H1 (cell line): ENCODE data around the gene GDNF. TPM values are rescaled to one million over a fixed set of nuclear protein-coding genes. Genes with fewer than 3 reads are reported as not detected.
A peak's percentile ranks its signal among the peaks of the same experiment; 100 is the strongest.

ENCODE experiments used
- polyA plus RNA-seq, 7 experiments: library from polyadenylated mRNA; depleted of rRNA in 3 of 7; stranded (reverse) in 5 of 7; unstranded in 2 of 7; fragments of >200 nt in 5 of 7; fragments of 200-250 nt in 2 of 7; gene quantifications; 1 replicate in 5 of 7; 2 replicates in 1 of 7; 4 replicates in 1 of 7; pipeline versions ENCODE4 v1.2.1 to v1.2.3, GENCODE V29; 2011 to 2013; ENCODE audit warnings: missing spikeins in 2 of 7, mixed read lengths in 2 of 7
- total RNA-seq: library from RNA; stranded (reverse); fragmentation: NEBNext Ultra II Directional; extraction: Animal tissue kit (Norgen Biotek cat#: 25700); gene quantifications from 2 replicates; pipeline ENCODE4 v1.2.1, GENCODE V29; 2021
- TF ChIP-seq, protein P1 (sequence below), 3 experiments: IDR thresholded peaks; 1 replicate in 2 of 3; 2 replicates in 1 of 3; pipeline versions ENCODE4 v1.5.1 to v1.6.1; 2011; ENCODE audit warnings: low read length in 3 of 3, mild to moderate bottlenecking in 3 of 3, inconsistent platforms in 2 of 3, low read depth in 1 of 3, moderate library complexity in 1 of 3; ENCODE audit not compliant: insufficient read depth in 1 of 3; ENCODE audit errors: control extremely low read depth in 1 of 3

GDNF gene
- total and polyA plus RNA-seq, 2 of the 8 experiments (the other 6 are each of a cell fraction or from before 2014, with no cell fraction given), result 0.15 to 2.0 TPM

DNA sequence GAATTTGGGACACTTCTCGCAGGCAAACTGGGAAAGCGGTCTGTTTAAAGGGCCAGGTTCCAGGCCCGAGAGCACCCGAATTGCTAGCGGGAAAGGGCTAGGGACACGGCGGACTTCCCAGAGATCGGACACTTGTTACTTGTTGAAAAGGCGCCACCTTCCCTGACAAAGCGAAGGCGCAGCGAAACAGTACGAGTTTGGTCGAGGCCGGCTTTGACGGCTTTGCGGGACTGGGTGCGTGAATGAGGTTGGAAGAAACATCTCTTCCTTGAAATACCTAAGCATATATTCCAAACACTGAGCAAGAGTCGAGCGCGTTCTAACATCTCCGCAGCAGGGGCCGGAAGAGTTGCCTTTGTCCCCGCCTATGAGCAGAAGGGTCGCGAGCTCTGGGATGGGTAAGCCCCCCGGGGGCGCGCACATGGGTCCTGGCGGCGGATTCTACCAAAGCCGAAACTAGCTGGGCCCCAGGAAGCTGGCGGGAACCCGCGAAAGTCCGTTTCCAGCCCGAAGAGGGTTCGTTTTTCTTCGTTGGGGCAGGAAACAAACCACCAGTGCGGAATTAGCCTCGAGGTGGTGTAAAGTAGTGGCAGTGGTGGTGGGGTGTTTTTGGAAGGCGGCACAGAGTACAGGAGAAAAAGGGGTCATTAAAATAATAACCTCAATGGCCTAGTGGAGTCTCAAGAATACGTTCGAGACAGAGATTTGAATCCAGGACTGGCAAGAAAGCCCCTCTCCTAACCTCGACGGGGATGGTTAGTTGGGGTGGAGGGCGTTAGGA is 1.5 kb downstream of the GDNF start (continued):
- TF ChIP-seq, protein P1, sequence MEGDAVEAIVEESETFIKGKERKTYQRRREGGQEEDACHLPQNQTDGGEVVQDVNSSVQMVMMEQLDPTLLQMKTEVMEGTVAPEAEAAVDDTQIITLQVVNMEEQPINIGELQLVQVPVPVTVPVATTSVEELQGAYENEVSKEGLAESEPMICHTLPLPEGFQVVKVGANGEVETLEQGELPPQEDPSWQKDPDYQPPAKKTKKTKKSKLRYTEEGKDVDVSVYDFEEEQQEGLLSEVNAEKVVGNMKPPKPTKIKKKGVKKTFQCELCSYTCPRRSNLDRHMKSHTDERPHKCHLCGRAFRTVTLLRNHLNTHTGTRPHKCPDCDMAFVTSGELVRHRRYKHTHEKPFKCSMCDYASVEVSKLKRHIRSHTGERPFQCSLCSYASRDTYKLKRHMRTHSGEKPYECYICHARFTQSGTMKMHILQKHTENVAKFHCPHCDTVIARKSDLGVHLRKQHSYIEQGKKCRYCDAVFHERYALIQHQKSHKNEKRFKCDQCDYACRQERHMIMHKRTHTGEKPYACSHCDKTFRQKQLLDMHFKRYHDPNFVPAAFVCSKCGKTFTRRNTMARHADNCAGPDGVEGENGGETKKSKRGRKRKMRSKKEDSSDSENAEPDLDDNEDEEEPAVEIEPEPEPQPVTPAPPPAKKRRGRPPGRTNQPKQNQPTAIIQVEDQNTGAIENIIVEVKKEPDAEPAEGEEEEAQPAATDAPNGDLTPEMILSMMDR (IDR thresholded peaks at IDR 0.05; ENCODE audit: control extremely low read depth in 1 of 3, insufficient read depth in 1 of 3, low read depth in 1 of 3, low read length in 3 of 3), result peak in 1 of 3 experiments; percentile 46; a peak in 1 of 4 replicates
